PC-3 (cell line): ENCODE results near the gene ISM1.

Experiments
- CTCF ChIP-seq: fragments of 300-600 bp; sonication (generic); conservative IDR thresholded peaks from 2 replicates; pipeline ENCODE4 v1.5.1; 2017; ENCODE audit warnings: antibody characterized with exemption, low read depth, mild to moderate bottlenecking, low read length
- EZH2 ChIP-seq: fragments of 300-600 bp; sonication (generic); IDR thresholded peaks from one replicate; pipeline ENCODE4 v1.6.1; 2017; ENCODE audit warnings: antibody characterized with exemption, mild to moderate bottlenecking, low read length; ENCODE audit not compliant: unreplicated experiment
- EZH2phosphoT487 ChIP-seq: fragments of 300-600 bp; sonication (generic); IDR thresholded peaks from 2 replicates; pipeline ENCODE4 v1.6.1; 2018; ENCODE audit warnings: mild to moderate bottlenecking, antibody characterized with exemption, low read length, borderline replicate concordance

- no peak for TF ChIP-seq CTCF
- TF ChIP-seq EZH2 = no peak
- TF ChIP-seq EZH2phosphoT487 = no peak
Measured at GRCh38 chr20:13307562-13308163, 86.6 kb downstream of the ISM1 start.
